ENCODE results near the gene ALX4.

DNA sequence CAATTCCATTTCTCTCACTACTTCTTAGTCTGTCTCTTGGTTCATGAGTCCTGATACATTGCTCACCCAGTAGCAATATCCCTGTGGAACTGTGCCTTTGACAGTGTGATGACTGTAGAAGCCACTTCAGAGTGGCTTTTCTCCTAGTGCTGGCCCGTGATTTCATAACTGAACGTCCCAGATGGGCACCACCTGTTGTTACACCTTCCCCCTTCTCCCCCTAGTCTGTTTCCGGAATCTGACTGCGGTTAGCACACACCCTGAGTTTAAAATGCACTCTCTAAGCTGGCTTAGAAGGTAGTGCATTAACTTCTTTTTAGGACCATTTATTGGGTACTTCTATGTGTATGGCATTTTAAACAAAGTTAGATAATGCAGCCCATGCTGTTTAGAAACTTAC, 83.0 kb downstream of the ALX4 start:
- TF ChIP-seq, protein P1, sequence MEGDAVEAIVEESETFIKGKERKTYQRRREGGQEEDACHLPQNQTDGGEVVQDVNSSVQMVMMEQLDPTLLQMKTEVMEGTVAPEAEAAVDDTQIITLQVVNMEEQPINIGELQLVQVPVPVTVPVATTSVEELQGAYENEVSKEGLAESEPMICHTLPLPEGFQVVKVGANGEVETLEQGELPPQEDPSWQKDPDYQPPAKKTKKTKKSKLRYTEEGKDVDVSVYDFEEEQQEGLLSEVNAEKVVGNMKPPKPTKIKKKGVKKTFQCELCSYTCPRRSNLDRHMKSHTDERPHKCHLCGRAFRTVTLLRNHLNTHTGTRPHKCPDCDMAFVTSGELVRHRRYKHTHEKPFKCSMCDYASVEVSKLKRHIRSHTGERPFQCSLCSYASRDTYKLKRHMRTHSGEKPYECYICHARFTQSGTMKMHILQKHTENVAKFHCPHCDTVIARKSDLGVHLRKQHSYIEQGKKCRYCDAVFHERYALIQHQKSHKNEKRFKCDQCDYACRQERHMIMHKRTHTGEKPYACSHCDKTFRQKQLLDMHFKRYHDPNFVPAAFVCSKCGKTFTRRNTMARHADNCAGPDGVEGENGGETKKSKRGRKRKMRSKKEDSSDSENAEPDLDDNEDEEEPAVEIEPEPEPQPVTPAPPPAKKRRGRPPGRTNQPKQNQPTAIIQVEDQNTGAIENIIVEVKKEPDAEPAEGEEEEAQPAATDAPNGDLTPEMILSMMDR (IDR thresholded peaks at IDR 0.05) = no peak
- TF ChIP-seq EZH2 (IDR thresholded peaks at IDR 0.05; ENCODE audit: borderline replicate concordance, insufficient read depth, low read depth, low read length, poor library complexity, severe bottlenecking) = no peak
